Calu3 (cell line): ENCODE data around the gene DIAPH2. TPM values are rescaled to one million over a fixed set of nuclear protein-coding genes. Genes with fewer than 3 reads are reported as not detected.

Source experiments
- BruUV-seq: library from RNA; stranded (reverse); fragments of 400-500 nt; replicated peaks from 2 replicates; lab custom pipeline; 2021; lab: Mats Ljungman, UMichigan
- CTCF ChIA-PET: fragments of 300-600 bp; sonication (Branson Sonifier 250); formaldehyde crosslinking; loops from one replicate; lab custom pipeline; 2022; ENCODE audit warnings: antibody characterized with exemption; lab: Charles Lee
- DNase-seq: peaks from one replicate; pipeline ENCODE4 v3.0.0; 2022
- H3K27ac Mint-ChIP-seq: one replicate; pipeline ENCODE4 v1.8.0; 2022; ENCODE audit warnings: mixed read lengths; ENCODE audit not compliant: unreplicated experiment
- H3K27me3 Mint-ChIP-seq: one replicate; pipeline ENCODE4 v1.8.0; 2022; ENCODE audit warnings: mixed read lengths; ENCODE audit not compliant: unreplicated experiment
- H3K36me3 Mint-ChIP-seq: one replicate; pipeline ENCODE4 v1.8.0; 2022; ENCODE audit warnings: mild to moderate bottlenecking, moderate library complexity, mixed read lengths; ENCODE audit not compliant: insufficient read depth, unreplicated experiment
- H3K4me1 Mint-ChIP-seq: one replicate; pipeline ENCODE4 v1.8.0; 2022; ENCODE audit warnings: mild to moderate bottlenecking, low read depth, mixed read lengths; ENCODE audit not compliant: unreplicated experiment
- H3K4me3 Mint-ChIP-seq: one replicate; pipeline ENCODE4 v1.8.0; 2022; ENCODE audit warnings: mild to moderate bottlenecking, low read depth, moderate library complexity, mixed read lengths; ENCODE audit not compliant: unreplicated experiment
- H3K9me3 Mint-ChIP-seq: one replicate; pipeline ENCODE4 v1.8.0; 2022; ENCODE audit warnings: low read depth, mixed read lengths; ENCODE audit not compliant: unreplicated experiment
- CTCF ChIP-seq: fragments of 200-600 bp; IDR thresholded peaks from one replicate; pipeline ENCODE4 v1.8.0; 2022; ENCODE audit warnings: antibody characterized with exemption; ENCODE audit not compliant: unreplicated experiment
- intact Hi-C: fragments of 100-400 bp; cut with micrococcal nuclease; formaldehyde crosslinking; loops from one replicate; pipeline ENCODE4 v1.10.0; 2022; ENCODE audit not compliant: unreplicated experiment
- total RNA-seq: library from RNA; stranded (reverse); gene quantifications from 2 replicates; pipeline ENCODE4 v1.2.3, GENCODE V29; 2022

DIAPH2 gene
- total RNA-seq, 1 experiment from 2014 or later, result 24.2 TPM

- CTCF ChIA-PET, result no interaction called here
- no peak overlapping the region for H3K27ac Mint-ChIP-seq
- no peaks in the 10 kb centered on the region for H3K36me3 Mint-ChIP-seq
- no peak for DNase-seq
- intact Hi-C loops, result loop anchor here (5.0 kb wide), 1 partner anchor 391 kb away; no protein-coding TSS in a partner anchor
- TF ChIP-seq CTCF, result no peak
- no peaks in the 10 kb centered on the region for H3K27me3 Mint-ChIP-seq
- peaks cover 25% of the 10 kb centered on the region for H3K4me1 Mint-ChIP-seq
- no peaks in the 10 kb centered on the region for H3K9me3 Mint-ChIP-seq
- H3K4me3 Mint-ChIP-seq, result no peak overlapping the region
- BruUV-seq, result no TSS peak
Observed at GRCh38 chrX:96763608-96764007, 79.0 kb downstream of the DIAPH2 start.

GRCh38 chrX:96764864-96765263 lies 80.2 kb downstream of the DIAPH2 start:
- Mint-ChIP-seq H3K4me1 (peaks cover 25% of the 10 kb centered on the region), H3K9me3 (no peaks in the 10 kb centered on the region), H3K36me3 (no peaks in the 10 kb centered on the region), H3K27me3 (no peaks in the 10 kb centered on the region), H3K27ac (no peak overlapping the region), H3K4me3 (no peak overlapping the region)
- intact Hi-C loops, result loop anchor here (5.0 kb wide), 1 partner anchor 393 kb away; no protein-coding TSS in a partner anchor
- no TSS peak for BruUV-seq
- CTCF ChIA-PET, result interaction anchor here (0.7 kb wide), 2 partner anchors 18 to 407 kb away, joined by 3 read pairs; no protein-coding TSS in a partner anchor
- no peak for TF ChIP-seq CTCF
- DNase-seq, result no peak

- Mint-ChIP-seq H3K27me3 (no peaks in the 10 kb centered on the region), H3K4me1 (no peaks in the 10 kb centered on the region), H3K4me3 (no peak overlapping the region), H3K9me3 (no peaks in the 10 kb centered on the region), H3K36me3 (no peaks in the 10 kb centered on the region), H3K27ac (no peak overlapping the region)
- intact Hi-C loops, result loop anchor here (2.0 to 10.0 kb wide), 3 partner anchors 224 to 914 kb away; no protein-coding TSS in a partner anchor
- CTCF ChIA-PET, result interaction anchor here (0.6 kb wide), 1 partner anchor 783 kb away, joined by 3 read pairs; no protein-coding TSS in a partner anchor
- BruUV-seq, result no TSS peak
- no peak for DNase-seq
- TF ChIP-seq CTCF, result peak; percentile 16
Observed at GRCh38 chrX:96770315-96770714, 85.7 kb downstream of the DIAPH2 start.

- H3K9me3 Mint-ChIP-seq, result no peaks in the 10 kb centered on the region
- H3K4me1 Mint-ChIP-seq, result no peaks in the 10 kb centered on the region
- intact Hi-C loops, result loop anchor here (2.0 to 10.0 kb wide), 3 partner anchors 223 to 913 kb away; no protein-coding TSS in a partner anchor
- no peak overlapping the region for H3K4me3 Mint-ChIP-seq
- H3K36me3 Mint-ChIP-seq, result no peaks in the 10 kb centered on the region
- no peak for TF ChIP-seq CTCF
- BruUV-seq, result no TSS peak
- DNase-seq, result no peak
- no peak overlapping the region for H3K27ac Mint-ChIP-seq
- CTCF ChIA-PET, result no interaction called here
- H3K27me3 Mint-ChIP-seq, result no peaks in the 10 kb centered on the region
Observed at GRCh38 chrX:96771486-96771885, 86.8 kb downstream of the DIAPH2 start.
